NCI-H1694 (cell line): ENCODE results near the gene KRT76.

Source experiments
- DNase-seq: peaks from one replicate; lab custom pipeline; 2025; lab: John Stamatoyannopoulos, UW

KRT76 gene

DNA sequence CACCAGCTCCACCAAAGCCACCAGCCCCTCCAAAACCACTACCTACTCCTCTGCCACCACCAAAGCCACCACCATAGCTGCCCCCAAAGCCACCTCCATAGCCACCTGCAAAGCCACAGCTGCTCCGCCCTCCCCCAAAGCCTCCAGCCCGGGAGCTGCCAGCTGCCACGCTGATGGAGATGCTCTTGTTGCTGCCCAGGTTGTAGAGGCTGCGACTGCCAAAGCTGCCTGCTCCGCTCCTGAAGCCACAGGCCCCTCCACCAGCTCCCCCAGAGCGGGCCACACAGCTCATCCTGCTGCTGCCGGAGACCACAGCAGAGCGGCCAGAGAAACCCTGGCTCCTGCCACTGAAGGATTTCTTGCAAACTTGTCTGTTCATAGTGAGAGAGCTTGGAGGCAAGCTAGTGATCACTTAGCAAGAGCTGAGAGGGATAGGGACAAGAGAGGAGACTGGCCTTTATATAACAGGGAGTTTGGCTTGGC is at the start of gene KRT76:
Gene KRT76 (minus strand): TSS at position 433 of the 483 bp plus-strand sequence. CDS start 54 bp downstream, at position 379.
- DNase-seq, result no peak

DNA sequence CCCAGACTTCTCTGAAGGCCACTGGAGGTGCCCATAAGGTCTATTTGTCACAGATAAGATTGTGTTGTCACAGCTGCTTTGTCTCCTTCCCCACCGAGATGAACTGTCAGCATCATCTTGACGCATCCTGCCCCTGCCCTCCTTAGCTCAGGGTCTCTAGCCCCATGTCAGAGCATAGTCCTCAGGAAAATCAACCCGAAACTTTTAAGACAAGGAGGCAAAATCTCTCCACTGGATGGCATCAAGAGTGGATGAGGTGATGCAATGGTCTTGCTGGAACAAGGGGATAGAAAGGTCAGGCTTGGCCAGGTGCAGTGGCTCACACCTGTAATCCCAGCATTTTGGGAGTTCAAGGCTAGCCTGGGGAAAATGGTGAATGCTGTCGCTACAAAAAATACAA is 48.8 kb upstream of the KRT76 start:
- no peak for DNase-seq

DNA sequence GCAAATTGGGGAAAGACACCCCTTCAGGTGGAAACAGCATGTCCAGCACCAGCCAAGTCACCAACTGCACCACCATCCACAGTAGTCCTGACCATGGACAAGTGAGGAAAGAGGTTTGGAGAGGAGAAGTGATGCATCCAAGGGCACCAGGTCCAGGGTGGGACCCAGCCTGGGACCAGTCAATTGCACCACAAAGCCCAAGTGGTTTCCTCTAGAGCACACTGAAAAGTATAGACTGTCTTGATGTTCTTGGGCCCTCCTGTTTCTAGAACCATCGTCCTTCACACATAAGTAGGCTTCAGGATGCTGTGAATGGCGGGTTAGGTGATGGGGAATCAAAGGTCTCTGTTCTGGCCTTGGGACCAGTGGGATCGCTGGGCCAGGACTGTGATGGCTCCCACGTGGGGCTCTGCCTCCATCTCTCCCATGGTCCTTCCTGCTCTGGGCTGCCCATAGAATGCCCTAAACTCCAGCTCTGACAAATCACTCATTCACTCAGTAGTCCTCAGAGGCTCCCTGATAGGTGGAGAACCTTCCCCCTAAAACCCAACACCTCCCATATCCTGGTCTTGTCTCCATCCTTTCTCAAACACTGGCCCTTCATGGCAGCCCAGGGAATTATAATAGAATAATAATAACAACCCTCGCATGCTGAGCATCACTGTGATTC is 47.7 kb upstream of the KRT76 start:
- DNase-seq, result no peak

DNA sequence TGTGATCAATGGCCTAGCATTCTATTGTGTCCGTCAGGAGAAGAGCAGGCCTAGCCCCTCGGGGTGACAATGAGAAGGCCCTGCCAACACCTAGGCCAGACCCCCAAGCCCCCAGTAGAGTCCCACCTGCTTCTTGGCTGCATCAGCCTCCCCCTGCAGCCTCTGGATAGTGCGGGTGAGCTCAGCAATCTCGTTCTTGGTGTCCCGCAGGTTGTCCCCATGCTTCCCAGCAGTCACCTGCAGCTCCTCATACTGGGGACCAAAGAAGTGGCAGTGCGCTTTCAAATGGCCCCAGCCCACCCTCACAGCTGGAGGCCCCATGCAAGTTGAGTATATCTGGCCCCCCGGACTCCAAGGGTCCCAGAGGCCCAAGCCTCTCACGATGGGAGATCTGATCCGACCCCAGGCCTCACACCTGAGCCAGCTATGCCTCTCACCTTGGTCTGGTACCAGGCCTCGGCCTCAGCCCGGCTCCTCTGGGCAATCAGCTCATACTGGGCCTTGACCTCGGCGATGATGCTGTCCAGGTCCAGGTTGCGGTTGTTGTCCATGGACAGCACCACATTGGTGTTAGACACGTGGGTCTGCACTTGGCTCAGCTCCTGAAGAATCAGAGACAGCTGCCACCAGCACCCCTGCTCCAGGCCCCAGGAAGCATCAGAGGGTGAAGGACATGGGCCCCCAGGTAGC is 46.8 kb upstream of the KRT76 start:
- no peak for DNase-seq

DNA sequence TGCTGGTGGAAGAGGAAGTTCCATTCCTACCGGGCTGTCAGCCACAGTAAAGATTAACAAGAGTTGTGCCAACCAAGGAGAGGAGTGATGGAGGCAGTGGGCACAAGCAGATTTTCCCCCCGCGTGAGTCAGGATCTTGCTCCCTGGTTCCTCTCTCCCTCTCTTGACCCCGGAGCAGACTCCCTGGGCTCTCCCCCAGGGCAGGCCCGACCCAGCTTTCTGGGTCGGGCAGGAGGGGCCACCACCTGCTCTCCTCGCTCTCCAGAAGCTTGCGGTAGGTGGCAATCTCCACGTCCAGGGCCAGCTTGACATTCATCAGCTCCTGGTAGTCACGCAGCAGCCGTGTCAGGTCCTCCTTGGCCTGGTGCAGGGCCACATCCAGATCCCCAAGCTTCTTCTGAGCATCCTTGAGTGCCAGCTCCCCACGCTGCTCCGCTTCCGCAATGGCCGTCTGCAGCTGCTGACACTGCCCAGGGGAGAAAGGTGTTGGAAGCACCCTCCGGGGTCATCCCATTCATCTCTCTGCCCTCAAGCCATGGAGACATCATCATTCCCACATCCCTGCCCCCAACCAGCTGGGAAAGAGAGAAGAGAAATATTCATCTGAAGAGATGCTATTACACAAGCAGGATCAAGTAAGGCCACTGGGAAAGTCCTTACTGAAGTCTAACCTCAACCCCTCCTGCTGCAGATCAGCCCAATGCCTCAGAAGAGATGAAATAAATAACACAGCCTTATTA is 45.8 kb upstream of the KRT76 start:
- no peak for DNase-seq

DNA sequence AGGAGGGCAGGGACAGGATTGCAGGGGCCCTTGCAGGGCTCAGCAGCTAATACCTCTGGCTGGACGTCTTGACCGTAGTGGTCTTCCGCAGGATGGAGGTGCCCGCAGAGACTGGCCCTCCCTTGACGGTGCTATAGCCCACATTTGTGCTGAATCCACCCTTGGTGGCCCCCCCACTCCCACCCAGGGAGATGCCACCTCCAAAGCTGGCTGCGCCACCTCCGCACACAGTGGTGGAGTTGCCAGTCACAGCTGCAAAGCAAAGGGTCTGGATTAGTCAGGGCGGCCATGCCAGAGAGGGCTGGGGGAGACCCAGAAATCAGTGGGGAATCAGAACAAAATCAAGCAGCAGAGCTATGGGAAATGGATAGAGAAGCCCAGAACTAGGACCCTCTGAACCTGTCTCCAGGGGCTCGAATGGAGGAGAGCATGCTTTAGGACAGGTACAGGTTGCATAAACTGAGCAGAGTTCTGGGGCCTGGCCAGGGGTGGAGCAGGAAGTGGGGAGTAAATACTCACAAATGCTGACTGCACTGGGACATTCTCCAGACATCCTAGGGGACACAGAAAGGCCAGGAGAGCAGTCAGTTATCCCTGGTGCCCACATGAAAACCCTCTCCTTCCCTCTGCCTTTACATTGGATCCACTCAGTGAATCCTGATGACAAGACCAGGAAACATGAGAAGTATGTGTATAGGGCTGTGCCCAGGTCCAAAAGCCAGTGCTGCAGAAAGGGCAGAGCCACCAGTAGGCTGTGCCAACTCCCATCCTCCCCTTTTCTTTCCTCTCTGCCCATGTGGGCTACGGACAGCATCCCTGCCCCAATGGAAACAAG is 44.9 kb upstream of the KRT76 start:
- DNase-seq, result no peak

DNA sequence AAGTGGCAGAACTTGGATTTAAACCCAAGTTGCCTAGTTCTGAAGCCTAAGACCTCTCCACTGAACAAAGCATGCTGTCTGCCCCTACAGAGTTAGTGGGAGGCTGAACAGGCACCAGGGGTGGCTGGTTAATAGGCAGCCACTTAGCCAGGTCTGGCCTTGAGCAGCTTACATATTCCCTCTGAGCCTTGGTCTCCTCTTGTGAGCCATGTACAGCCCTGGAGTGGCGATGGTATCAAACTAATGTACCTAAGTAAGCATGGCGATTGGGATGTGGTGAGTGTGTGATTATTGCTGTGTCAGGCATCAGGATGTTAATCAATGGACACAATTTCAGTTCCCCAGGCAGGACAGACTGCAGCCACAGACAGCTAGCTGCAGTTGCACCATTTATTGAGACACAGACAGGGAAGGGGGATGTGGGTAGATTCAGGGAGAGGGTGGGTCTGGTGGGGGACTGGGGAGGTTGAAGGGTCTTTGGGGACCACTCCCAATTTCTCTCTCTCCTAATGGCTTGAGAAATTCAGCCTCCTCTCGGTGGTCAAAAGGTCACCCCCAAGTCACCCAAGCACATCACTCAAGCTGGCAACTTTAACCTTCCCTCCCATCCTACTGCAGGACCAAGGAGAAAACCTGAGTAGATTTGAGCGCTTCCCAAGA is 44.1 kb upstream of the KRT76 start:
- no peak for DNase-seq

DNA sequence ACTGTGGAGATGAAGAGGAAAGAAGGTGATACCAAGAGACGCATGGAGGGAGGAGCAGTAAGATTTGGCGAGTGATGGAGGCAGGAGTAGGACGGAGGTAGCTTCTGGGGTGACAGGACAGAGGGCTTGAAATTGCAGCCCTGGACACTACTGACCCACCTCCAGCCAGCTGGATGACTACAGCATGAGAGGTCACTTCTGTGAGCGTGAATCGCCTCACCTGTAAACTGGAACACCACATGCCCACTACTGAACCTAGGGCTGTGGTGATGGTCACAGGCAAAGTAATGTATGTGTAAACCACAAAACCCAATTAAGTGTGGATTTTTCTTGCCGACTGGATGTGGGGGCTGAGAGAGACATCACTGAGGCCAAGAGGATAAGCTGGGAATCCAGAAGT is 43.4 kb upstream of the KRT76 start:
- no peak for DNase-seq

DNA sequence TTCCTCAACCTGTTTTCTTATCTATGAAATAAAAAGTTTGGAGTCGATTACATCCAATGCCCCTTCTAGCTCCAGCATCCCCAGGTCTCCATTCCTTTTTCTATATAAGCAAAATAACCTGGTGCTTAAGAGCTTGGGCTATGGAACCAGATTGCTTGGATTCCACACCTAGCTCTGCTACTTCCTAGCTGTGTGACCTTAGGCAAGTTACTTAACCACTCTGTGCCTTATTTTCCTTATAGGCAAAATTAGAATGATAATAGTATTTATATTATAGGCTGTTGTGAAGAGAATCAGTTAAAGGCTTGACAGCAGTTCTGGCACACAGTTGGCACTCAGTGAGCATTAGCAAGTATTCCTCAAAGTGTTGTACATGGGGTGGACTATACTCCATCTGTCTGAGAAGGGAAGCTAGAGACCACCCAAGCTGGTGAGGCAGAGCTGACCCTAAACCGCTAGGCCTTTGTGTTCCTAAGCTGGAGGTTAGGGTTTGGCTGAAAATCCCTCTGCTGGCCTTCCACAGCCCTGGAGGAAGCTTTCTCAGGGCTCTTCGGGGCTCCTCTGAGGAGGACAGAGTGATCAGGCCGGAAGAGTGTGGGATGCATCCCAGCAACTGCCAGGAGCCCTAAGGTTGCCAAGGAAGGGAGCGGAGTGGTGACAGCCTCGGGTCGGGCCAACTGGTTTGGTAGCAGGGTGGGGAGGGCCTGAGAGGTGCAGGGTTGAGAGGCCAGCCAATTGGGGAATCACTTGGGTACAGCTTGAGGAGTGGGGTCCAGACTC is 42.8 kb upstream of the KRT76 start:
- DNase-seq, result no peak

DNA sequence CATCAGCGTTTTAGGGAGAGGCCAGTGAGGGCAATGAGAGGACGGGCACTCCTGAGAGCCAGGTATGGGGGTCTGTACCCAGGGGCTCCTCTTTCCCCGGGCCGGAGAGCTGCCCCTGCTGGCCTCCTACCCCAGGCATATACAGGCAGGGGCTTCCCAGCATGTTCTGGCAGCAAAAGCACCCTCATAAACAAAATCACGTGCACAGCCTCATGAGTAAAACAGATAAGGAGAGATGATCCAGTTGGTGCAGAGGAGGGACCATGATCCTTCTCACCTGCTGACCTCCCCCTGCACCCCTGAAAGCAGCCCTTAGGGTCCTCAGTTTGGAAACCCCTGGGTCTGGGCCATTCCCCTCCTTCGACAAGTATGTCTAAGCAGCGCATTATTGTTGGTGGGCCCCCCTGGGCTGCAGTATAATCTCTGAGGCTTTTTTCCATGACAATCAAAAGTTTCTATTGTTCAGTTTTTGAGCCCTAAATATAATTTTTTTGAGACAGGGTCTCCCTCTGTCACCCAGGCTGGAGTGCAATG is 41.8 kb upstream of the KRT76 start:
- DNase-seq, result no peak

DNA sequence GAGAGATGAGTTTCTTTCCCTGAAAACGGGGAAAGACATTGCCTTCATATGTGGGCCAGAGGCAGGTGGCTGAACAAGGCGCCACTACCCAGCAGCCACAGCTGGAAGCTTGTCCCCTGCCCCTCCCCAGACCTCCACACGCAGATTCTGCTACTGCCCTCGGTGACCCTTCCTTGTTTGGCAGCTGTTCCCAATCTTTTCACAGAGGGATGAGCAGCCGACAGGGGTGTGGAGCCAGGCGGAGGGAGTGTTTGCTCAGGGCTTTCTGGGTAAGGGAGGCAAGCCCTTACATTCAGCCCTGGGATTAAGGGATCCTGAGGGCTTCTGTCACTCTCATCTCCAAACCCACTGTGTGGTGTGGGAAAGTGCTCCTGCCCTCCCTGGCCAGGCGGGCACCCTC is 41.2 kb upstream of the KRT76 start:
- DNase-seq, result no peak

DNA sequence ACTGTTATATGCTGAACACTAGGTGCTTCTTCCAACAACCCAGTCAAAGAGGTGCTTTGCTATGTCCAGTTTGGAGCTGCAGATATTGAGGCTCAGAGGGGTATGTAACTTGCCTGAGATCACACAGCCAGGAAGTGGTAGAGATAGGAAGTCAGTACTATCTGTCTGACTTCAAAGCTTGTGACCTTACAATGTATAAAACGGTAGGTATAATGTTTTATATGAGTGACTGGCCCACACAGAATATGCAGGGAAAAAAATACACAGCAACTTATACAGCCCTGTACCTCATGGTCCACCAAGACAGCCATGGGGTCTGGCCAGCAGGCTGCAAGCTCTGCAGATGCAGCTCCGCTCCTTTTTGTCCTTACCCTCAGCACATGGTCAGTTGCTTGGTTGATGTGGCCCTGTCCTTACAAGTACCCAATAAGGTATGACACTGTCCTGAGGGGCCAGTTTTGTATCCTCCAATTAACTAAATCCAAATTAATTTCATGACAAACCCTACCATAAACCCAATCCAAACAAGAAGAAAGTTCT is 40.6 kb upstream of the KRT76 start:
- no peak for DNase-seq

DNA sequence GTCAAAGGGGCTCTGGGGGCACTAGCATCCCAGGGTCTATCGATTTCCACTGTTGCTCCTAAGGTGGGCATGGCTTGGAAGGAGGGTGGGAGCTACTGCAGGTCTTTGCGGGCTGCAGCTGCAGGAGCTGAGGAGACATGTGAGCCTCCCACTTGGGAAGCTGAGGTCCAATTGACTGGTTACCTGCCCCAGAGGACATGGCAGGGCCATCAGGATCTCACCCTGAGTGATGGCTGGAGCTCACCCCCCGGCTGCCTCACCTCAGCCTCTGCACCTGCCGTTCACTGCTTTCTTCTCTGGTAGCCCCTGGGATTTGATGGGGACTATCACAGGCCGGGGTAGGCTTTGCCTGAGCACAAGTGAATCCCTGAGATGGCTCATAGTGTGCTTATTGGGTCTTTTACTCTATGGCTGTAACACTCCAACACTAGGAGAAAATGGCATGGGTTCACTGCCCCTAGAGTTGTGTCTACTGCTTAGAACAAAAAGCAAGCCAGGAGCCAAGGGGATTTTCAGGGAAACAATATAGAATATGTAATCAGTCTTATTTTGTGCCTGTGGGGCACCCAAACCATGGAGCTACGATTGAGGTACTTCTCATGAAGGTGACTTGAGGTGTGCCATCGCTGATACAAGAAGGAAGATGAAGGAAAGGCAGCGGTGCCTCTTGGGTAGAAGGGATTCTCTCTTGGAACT is 40.0 kb upstream of the KRT76 start:
- no peak for DNase-seq

DNA sequence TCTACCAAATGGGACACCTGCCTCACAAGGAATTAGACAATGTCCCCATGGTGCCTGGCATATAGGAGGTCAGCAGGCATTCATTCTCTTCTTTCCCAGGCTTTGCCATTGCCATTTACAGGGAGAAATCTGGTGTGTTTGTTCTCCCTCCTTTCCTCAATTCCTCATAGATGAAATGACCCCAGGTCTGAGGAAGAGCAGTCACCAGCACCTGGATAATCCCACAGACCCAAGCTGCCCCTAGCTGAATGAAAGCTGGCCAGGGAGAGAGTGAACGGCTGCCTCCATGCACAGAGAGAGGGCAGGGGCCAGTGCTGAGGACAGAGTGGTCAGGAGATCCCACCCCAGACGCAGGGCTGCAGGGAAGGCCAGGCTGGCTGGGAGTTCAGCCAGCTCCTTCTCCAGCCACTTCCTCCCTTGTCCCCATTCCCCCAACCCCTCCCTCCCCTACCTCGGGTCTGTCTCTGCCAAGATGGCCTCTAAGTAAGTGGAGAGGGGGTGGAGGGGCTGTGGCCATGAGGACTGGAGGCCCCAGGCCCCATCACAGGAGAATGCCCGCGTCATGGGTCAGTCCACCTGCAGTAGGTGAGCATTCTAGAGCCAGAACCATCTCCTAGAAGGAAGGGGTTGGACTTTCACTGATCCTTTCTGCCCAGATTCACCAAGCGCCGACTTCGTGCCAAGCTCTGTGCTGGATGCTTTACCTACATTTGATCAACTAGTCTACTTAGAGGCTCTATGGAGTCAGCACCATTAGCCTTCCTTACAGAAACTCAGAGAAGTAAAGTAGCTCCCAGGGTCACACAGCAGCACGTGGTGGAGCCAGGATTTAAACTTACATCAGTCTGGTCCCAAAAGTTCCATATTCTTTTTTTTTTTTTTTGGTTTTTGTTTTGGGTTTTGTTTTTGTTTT is 38.8 kb upstream of the KRT76 start:
- no peak for DNase-seq

DNA sequence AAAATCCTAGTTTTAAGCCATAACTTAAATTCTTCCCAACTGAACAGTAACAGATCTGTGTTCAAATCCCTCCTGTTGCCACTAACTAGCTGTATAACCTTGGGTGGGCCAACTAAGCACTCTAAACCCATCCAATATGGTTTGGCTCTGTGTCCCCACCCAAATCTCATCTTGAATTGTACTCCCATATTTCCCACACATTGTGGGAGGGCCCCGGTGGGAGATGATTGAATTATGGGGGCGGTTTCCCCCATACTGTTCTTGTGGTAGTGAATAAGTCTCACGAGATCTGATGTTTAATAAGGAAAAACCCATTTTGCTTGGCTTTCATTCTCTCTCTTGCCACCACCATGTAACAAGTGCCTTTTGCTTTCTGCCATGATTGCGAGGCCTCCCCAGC is 38.0 kb upstream of the KRT76 start:
- DNase-seq, result no peak

DNA sequence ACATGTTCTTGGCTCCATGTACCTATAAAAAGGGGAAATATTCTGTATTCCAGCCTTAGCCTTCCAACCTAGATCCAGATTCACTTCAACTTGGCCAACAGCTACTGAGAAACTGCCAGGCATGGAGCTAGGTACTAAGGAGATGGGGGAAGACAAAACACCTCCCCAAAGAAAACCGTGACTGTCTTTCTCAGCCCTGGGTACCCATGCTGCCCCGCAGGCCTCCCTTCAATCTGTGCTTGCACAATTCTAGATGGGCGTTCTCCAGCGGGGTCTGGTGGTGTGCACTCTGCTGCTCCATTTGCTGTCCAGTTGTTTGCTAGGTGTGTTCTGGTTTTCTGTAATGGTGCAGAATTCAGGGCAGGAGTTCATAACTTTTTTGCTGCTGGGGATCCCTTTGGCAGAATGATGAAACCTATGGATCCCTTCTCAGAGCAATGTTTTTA is 37.6 kb upstream of the KRT76 start:
- no peak for DNase-seq

DNA sequence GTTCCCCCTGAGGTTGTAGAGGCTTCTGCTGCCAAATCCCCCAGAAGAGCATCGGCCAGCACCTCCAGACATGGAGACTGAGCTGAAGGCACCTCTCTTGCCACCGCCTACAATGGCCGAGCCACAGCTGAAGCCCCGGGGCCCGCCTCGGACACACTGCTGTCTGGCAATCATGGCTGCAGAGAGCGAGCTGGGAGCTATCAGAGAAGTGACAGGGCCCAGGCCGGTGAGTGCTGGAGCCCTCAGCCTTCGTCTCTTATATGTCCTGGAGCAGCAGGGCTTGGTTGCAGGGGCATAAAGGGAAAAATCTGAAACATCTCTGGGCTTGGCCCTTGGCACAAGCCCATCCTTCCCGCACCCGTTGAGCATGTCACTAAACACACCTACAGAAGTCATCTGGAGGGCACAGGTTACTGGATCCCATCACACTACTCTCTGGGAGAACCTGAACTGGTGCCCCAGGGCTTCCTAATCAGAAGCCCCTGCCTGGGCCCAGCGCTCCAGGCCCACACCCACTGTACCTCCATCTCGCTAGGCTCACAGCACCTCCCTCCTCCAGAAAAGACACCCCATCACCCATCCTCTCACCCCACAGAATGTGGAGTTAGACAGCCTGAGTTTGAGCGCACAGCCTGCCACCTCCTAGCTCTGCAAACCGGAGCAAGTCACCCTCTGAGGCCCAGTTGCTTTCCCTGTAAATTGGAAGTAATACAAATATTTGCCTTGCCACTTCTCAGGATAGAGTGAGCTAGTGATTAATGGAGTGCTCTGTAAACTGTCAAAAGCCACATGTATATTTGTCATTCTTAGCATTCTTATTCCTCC is 37.0 kb upstream of the KRT76 start, which contains the start of gene KRT4:
Gene KRT4 (minus strand): TSS at position 232 of the 825 bp plus-strand sequence. CDS start 58 bp downstream, at position 174.
- no peak for DNase-seq
